Suppressor macrophage (primary cell): ENCODE data around the gene ZNF784.

Source experiments
- DNase-seq, 4 experiments: peaks; one replicate each; pipeline ENCODE4 v3.0.0-alpha.2; 2020 to 2022
- total RNA-seq, 17 experiments: gene quantifications; one replicate each; lab custom pipeline; 2026; ENCODE audit warnings: mixed read lengths in 6 of 17, inconsistent platforms in 3 of 17; lab: John Stamatoyannopoulos, UW

ZNF784 gene, protein sequence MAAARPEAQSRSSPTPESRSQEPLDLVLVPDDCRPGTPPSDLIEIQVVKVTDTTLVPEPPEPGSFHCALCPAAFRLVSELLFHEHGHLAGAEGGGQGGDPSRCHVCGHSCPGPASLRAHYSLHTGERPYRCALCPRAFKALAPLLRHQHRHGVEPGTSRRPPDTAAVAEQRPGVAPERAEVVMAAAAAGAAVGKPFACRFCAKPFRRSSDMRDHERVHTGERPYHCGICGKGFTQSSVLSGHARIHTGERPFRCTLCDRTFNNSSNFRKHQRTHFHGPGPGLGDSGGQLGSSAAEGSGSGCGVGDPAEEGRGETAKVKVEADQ
- total RNA-seq, result 1.4 to 5.8 (median 3.0) reads per million in 17 experiments

DNA sequence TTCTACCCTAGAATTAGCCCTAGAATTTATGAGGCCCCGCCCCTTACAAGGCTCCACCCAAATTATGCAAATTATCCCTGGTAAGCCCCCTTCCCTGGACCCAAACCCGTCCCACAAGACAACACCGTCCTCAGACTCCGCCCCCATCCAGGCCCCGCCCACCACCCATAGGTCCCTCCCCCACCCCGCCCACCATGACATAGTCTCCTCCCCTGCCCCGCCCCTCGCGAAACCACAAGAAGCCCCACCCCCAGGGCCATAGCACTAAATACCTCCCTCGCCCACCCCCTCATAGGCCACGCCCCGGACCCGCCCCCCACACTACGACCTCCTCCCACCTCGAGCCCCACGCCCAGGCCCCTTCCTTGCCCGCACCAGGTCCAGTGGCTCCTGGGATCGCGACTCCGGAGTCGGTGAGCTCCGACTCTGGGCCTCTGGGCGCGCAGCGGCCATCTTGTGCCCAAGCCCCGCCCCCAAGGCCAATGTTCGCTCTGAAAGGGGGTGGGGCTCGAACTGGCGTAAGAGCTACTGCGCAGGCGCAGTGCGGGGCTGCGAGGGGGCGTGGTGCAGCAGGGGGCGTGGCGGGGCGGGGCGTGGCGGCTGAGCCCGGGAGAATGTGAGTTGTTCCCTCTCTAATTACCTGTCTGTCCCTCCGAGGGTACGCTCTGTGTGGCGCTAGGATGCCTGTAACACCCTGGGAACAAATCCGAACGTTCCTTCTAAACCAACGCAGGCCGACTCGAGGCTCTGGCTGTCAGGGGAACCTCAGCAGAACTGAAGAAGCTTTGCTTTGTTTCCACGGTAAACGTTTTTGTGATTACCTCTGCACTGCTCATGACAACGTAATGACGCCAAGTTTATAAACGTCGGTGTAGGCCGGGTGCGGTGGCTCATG is at the start of gene ZNF784:
TSS of gene ZNF784 (minus strand) at position 458 of the 895 bp plus-strand sequence. CDS start at position 453, 5 bp downstream.
- DNase-seq, result peak; percentile 96 to 99 (median 98)

DNA sequence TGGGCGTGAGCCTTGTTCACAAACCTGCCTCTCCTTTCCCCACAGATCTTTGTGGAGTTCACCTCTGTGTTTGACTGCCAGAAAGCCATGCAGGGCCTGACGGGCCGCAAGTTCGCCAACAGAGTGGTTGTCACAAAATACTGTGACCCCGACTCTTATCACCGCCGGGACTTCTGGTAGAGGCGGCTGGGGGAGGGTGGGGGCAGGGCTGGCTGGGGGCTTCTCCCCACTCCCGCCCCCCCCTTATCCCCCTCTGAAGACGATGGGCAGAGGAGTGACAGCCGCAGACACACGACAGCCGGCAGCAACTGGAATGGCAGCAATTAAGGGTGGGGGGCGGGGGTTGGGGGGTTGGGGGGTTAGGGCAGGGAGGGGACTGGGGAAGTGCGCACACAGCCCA is 49.5 kb upstream of the ZNF784 start:
- DNase-seq, result no peak

- no peak for DNase-seq
Observed at GRCh38 chr19:55673465-55673864, 49.1 kb upstream of the ZNF784 start.

DNA sequence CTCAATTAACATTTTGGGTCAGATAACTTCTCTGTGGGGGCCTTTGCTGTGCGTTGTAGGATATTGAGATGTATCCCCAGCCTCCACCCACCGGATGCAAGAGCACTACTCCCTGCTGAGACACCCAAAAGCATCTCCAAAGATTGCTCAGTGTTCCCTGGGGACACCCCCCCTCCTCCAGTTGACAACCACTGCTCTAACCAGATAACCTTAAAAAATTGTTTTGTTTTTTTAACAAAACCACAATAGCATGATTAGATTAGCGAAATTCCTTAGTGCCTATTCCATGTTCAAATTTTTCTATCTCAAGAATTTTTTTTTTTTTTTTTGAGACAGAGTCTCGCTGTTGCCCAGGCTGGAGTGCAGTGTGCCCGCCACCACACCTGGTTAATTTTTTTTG is 48.1 kb upstream of the ZNF784 start:
- no peak for DNase-seq

DNA sequence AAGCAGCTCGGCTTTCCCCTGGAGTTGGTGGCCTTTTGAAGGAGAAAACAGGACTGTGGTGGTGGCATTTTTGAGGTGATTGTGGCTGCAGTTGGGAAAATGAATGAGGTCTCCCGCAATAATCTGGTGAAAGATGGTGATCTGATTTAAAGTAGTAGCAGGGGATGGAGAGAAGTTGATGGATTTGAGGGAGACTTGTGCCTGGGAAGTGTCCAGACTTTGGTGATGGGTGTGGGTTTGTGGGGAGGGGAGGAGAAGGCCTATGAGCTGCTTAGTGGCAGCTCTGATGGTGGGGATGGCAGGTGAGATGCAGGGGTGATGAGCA is 46.6 kb upstream of the ZNF784 start:
- DNase-seq, result no peak

- DNase-seq, result peak in 2 of 4 experiments; percentile 21
Observed at GRCh38 chr19:55670280-55671053, 46.1 kb upstream of the ZNF784 start.

DNA sequence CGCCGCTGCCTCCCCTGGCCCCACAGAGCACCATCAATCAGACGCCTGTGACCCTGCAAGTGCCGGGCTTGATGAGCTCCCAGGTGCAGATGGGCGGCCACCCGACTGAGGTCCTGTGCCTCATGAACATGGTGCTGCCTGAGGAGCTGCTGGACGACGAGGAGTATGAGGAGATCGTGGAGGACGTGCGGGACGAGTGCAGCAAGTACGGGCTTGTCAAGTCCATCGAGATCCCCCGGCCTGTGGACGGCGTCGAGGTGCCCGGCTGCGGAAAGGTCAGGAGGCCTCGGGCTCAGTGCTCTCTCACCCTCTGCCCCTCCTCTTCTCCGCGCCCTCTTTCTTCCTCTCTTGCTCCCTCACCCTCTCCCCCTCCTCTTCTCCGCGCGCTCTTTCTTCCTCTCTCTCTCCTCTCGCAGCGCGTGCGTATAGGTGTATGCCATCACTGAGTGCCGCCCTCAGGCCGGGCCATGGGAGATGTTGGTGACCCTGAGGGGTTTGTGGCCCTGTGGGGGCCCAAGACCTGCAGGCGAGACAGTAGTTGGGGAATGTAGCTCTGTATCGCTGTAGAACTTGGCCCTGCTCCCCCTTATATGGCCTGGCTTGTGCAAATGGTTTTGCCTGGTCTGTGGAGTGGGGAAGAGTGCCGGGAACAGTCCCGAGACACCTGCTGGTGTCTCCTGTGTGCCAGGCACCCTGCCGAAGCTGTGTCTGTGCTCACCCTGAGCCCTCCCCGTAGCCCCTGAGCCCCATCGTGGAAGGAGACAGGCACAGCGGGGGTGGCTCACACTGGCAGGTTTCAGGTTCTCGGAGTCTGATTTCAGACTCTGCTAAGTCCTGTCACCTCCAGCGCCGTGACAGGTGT is 45.3 kb upstream of the ZNF784 start:
- no peak for DNase-seq

DNA sequence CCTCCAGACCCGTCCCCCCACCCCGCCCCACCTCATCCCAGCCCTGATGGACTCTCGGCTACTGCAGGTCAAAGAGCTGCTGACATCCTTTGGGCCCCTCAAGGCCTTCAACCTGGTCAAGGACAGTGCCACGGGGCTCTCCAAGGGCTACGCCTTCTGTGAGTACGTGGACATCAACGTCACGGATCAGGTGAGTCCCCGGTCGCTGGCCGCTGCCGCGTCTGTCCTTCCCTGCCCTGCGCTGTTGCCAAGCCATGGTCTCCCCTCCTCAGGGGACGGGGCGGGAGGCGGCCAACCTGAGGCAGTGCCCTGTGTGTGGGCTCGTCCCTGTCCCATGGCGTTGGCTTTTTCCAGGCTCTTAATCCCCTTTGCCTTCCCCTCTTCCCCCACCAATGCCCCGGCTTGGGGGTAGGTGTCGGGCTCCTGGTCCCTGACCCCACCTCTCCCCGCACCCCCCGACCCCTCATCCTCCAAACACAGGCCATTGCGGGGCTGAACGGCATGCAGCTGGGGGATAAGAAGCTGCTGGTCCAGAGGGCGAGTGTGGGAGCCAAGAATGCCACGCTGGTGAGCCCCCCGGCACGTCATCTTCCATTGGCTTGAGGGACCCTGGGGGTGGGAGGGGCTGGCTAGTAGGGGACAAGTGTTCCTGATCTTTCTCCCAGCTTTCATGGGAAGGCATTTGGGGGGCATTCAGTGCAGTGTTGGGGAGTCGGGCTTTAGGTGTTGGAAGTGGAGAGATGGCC is 44.4 kb upstream of the ZNF784 start:
- no peak for DNase-seq

DNA sequence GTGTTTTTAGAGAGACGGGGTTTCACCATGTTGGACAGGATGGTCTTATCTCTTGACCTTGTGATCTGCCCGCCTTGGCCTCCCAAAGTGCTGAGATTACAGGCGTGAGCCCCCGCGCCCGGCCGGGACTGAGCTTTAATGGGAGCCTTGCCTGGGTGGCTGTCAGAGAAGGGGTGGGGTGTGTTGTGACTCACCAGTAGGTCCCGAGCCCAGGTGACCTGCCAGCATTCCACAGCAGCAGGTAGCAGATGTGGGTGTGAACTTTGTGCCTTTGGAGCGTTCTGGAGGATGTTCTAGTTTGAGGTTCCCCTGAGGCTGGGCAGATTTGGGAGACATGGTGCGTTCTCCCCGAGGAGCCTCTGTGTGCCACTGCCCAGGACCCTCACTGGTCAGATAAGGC is 43.6 kb upstream of the ZNF784 start:
- no peak for DNase-seq

GRCh38 chr19:55667511-55667910 is 43.1 kb upstream of the ZNF784 start:
- no peak for DNase-seq

- DNase-seq, result no peak
Observed at GRCh38 chr19:55667006-55667381, 42.6 kb upstream of the ZNF784 start.

DNA sequence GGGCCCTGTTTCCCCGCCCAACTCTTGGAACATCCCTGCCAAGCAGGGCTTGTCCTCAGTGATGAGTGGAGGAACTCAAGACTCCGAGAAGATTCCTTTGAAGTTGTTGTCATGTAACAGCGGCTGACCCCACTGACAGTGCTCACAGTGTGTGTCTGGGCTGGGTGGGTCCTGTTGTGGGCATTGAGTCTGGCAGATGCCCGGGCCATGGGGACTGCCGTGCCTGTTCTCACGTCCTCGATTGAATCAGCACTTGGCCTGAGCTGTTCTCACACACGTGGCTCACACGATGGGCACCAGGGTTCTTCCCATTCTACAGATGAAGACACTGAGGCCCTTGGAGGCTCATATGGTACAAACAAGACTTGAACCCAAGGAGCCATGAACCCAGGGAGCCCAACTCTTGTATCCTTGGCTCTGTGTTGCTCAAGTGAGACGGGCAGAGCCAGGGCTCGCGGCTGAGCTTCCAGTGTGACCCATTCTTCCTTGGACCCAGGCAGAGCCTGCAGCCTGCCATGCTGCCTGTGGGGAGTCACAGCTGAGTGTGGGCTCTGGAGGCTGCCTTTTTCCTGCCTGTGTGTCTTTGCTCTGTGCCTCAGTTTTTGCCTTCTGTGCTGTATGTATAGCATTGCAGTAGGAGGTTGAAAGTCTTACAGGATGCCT is 42.1 kb upstream of the ZNF784 start:
- no peak for DNase-seq

DNA sequence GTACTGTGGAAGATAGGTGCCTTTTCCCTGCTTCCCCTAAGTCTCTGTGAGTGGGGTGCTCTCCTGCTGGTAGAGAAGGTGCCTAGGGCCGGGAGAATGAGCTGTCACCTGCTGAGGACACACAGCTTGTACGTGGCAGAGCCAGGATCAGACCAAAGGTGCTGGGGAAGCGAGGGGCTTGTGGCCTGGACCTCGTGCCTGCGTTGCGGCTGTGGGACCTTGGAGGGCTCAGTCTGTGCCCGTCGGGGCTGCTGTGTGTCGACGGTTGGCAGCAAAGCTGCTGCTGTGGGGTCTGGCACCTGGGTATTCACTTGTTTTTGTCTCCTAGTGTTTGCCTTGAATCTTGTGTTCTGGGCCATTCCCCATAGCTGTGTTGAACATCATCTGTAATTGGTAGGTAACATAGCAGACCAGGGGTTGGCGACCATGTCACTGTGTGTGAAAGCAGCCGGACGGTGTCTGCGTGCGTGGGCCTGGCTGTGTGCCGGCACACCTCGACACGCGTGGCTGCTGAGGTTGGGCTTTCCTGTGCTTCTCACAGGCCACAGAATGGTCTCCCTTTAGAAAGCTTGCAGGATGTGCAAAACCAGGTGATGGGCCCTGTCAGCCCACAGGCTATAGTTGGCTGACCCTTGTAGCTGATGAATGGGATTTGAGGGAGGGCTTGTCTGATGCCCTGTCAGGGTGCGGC is 39.6 kb upstream of the ZNF784 start:
- no peak for DNase-seq

DNA sequence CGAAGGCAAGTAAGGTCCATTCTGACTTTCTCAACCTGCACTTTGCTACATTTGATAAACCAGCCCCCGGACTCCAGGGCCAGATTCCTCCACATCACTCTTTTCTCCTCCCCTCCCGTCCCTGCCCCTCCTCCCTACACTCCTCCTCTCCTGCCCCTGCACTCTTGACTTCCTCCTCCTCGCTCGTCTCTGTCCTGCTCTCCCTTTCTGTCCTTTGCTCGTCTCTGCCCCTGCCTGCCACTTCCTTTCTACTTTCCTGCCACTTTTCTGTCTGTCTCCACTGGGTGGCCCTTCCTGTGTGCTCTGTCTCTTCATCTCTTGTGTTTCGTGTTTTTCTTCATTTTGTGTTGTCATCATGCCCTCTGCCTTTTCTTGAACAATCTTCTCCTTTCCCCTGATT is 37.5 kb upstream of the ZNF784 start:
- DNase-seq, result no peak

DNA sequence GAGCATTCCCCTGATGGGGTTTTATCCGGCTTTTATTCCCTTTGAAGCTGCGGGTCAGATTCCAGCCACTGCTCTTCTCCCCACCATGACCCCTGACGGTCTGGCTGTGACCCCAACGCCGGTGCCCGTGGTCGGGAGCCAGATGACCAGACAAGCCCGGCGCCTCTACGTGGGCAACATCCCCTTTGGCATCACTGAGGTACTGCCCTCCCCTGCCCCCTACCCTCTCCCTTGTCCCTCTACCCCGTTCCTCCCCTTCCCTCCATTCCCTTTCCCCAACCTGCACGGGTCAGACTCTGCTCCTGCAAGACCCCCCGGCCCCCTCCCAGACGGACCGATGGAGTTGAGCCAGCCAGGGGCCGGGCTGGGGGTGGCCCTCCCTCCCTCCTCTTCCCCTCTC is 36.6 kb upstream of the ZNF784 start:
- no peak for DNase-seq

DNA sequence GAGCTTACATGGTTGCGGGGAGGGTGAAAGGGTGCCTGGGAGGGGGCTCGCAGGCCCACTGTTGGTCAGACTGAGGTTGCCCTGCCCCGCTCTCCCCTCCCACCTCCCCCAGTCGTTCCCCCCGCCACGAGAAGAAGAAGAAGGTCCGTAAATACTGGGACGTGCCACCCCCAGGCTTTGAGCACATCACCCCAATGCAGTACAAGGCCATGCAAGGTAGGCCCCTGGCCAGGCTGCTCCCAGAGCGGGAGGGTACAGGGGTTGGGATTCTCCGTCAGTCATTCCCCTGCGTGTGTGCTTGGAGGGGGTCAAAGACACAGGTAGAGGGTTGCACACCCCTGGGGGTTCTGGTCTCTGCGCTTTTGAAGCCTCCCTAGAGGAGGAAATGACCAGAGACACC is 36.0 kb upstream of the ZNF784 start:
- no peak for DNase-seq

- no peak for DNase-seq
Observed at GRCh38 chr19:55659822-55660221, 35.5 kb upstream of the ZNF784 start.

GRCh38 chr19:55658846-55659459 is 34.6 kb upstream of the ZNF784 start:
- no peak for DNase-seq

DNA sequence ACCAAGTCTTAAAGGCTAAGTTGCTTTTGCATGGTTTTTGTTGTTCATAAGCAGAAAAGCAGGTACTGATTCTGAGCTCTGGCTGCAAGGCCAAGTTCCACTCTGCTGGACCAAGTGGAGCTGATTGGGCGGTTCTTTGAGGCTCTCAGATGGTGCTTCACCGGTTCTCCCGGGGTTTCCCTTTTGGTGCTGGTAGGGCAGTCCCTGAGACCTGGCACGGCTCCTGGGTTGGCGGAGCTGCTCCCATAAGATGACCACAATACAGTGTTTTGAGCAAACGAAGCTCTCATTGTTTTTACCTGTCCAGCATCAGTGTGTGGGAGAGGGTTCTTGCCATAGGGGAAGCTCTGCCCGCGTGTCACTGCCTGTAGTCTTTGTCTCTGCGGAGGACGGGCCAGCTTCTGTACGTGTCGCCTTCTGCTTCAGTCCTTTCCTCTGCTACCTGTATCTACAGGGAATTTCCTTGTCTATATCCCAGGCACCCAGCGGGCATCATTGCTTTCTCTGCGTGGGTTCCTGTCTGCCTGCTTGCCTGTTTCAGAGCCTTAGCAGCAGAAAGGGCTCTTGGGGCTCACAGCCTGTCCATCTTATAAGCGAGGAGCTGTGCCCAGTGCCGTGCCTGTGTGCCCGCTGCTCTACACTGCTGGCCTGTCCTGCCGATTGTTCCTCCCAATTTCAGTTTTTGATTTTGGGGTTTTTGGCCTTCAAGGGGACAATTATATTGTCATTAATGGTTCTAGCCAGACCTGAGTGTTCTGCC is 32.8 kb upstream of the ZNF784 start:
- DNase-seq, result no peak
